ENCODE results near the gene C10orf71.
A peak's percentile ranks its signal among the peaks of the same experiment; 100 is the strongest.

C10orf71 gene

GRCh38 chr10:49275896-49276295, 23.1 kb upstream of the C10orf71 start:
- no peak for DNase-seq

- no peak for DNase-seq
These were observed 22.4 kb upstream of the C10orf71 start for GRCh38 chr10:49276596-49276995.

DNA sequence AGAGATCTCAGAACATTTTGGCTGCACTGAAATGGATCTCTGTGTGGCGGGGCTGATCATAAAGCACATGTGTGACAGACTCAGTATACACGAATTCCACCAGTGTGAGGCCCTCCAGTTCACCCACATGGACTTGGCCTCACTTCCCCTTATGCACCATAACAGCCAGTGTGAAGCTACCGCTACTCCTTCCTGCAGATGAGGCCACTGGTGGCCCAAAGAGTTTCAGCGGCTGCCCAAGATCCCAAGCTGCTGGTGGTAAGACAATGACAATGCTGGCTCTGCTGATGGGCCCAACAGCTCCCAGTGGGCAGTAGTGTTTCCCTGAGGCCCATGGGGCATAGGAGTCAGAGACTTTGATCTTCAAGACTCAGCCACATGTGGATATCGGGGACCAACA, 21.0 kb upstream of the C10orf71 start:
- peak; percentile 46 for DNase-seq

DNA sequence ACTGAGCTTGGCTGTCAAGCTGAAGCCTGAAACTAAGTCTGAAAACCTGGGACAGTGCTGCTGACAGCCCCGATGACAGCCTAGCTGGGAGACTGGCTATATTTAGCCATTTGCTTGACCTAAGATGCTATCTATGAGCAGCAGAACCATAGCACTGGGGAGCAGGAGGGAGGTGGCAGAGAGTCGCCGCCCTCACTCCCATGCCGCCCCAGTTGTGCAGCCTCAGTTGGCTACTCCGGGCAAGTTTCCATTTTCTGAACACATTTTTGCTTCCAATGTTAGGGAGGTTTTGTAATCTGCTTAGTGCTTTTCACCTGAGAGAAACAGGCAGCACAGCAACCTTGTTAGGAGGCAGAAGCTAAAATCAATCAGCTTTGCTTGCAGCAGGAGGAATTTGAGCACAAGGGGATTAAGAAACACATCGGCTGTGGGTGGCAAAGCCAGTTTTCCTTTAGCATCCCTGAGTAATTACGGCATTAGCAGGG, 20.4 kb upstream of the C10orf71 start:
- DNase-seq = no peak

DNA sequence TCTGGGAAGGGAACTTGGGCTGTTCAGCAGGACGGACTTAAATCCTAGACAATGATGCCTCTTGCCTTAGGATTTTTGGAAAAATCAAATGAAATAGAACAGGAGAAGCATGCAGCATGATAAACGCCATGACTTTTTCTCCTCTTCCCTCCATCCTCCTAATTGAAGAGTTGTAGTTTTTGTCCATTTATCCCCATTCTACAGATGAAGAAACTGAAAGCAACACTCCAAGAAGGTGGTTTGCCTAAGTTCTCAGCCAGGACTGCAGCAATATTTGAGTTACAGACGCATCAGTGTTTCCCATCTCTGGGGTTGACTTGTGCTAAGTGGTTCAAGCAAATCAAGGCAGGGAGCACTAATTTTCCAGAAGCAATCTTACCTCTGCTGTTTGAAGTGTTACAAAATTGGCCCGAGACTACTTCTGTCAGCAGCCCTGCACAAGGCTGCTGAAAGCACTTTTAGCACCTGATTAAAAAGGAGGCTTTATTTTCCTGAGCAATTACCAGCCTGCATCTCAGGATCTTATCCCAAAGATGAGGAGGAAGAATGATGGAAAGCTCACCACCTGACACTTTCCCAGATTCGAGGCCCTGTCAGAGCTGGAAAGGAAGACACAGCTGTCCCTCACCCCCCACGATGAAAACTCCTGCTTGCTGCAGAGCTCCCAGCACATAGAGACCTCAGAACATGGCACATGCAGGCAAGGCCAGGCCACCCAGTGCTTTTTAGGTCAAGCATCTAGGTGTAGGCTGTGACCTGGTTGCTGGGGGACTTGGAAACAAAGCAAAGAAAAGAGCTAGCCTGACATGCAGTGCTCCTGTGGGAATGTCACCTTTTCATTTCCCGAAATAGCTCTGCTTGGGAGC, 19.7 kb upstream of the C10orf71 start:
- DNase-seq = no peak

GRCh38 chr10:49280001-49280408, 19.0 kb upstream of the C10orf71 start:
- DNase-seq = peak; percentile 40

DNA sequence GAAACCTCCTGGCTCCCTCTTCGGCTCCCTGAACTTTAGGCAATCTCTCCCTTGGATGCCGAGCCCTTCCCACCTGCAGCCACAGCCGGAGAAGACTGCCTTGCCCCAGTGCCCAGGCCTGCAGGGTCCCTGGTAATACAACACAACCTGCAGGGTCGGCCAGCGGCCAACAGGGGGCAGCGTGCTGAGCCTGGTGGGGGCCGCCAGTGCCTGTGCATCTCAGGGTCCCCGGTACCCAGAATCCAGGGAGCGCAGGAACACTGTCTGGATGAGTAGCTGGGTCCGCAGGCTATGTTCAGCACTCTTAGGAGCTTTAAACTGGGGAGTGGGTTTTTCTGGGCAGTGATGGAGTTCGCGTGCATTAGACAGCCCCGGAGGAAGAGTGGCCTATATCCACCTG, 17.5 kb upstream of the C10orf71 start:
- no peak for DNase-seq

DNA sequence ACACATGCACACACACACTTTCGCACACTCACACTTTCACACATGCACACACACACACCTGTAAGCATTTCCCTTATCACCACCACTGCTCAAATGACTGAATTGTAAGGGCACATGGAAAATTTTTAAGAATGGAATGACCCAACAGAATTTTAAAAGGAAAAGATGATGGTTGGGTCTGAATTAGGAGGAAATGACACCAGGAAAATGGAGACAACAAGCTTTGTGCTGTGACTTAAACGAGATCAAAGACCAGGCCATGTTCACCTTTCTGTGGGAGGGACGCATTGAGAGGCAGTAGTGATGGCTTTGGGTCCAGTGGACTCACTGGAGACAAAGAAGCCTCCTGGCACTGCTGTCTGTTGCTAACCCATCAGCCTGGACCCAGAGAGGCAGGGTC, 16.7 kb upstream of the C10orf71 start:
- DNase-seq = no peak

DNA sequence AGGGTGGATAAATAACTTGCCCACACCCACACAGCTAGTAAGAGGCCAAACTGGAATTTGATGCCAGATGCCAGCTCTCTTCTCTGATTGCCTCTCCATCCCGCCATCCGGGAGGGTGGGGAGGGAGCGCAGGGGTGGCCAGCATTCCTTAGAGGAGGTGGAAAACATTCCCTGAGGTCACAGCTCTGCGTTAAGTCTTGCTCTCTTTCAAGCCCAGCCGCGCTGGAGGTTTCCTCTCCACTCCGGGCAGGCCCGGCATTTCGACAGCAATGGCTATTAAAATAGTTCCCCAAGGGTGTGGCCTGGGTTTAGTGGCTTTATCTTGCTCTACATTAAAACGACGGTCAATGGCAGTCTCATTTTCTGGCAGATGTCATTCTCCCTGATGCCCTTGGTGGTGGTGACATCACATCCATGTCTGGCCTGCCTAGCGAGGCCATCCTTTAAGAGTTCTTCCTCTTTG, 16.1 kb upstream of the C10orf71 start:
- DNase-seq = no peak

GRCh38 chr10:49283491-49283890, 15.5 kb upstream of the C10orf71 start:
- DNase-seq = no peak

- no peak for DNase-seq
These were observed 14.6 kb upstream of the C10orf71 start for GRCh38 chr10:49284356-49284755.

GRCh38 chr10:49285232-49285631, 13.7 kb upstream of the C10orf71 start:
- no peak for DNase-seq

DNA sequence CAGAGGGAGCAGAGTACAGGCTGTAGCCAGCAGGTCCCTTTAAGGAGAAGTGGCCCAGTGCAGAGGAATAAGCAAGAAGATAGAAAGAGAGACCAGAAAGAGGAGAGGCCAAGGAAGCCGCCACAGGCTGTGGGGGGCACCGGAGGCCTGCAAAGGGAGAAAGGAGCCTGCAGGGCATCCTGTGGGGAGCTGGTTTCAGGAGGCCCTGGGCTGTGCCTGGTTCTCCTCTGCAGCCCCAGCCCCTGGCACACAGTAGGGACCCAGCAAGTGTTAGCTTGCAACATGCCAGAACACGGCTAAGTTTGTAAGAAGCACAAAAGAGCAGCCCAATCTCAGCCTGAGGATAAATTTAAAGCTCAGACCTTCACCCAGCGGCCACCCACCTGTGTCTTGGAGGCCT, 12.3 kb upstream of the C10orf71 start:
- DNase-seq = no peak

DNA sequence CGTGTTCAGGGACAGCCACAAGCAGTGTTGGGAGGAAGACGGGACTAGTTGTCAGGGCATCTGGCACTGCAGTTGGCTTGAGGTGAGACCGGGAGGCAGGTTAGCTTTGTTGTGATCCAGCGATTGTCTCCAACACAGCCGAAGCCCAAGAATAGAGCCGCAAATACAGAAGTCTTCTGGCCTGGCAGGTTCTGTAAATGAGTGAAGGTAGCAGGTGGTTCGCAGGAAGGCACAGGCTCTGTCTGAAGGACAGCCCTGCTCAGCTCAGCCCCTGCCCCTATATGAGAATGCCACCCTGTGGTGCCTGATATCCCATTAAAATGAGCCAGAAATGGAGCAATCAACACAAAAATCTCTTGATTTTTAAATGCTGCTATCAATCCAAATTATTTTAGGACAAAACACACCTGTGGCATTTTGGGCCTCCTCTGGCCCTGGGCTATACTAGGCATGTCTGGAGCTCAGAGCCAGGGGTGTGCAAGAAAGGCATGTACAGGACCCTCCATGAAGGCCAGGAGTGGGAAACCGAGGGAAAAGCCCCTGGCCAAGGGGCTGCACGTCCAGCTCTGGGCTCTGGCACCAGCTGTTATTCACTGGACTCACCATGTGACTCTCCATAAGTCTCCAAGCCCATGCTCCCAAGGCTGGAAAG, 11.2 kb upstream of the C10orf71 start:
- no peak for DNase-seq

- DNase-seq = no peak
These were observed 10.5 kb upstream of the C10orf71 start for GRCh38 chr10:49288341-49289065.

GRCh38 chr10:49289480-49289879, 9.5 kb upstream of the C10orf71 start:
- DNase-seq = no peak

GRCh38 chr10:49290131-49290530, 8.8 kb upstream of the C10orf71 start:
- no peak for DNase-seq

- DNase-seq = no peak
These were observed 8.4 kb upstream of the C10orf71 start for GRCh38 chr10:49290607-49291006.

- DNase-seq = no peak
These were observed 6.3 kb upstream of the C10orf71 start for GRCh38 chr10:49292565-49293207.

- no peak for DNase-seq
These were observed 5.8 kb upstream of the C10orf71 start for GRCh38 chr10:49293208-49293603.

GRCh38 chr10:49294731-49295130, 4.2 kb upstream of the C10orf71 start:
- DNase-seq = no peak

GRCh38 chr10:49295297-49295696, 3.7 kb upstream of the C10orf71 start:
- no peak for DNase-seq

- DNase-seq = no peak
These were observed 2.6 kb upstream of the C10orf71 start for GRCh38 chr10:49296382-49296781.
